ENCODE data around the gene OTUB2.
A peak's percentile ranks its signal among the peaks of the same experiment; 100 is the strongest.

The OTUB2 gene

DNA sequence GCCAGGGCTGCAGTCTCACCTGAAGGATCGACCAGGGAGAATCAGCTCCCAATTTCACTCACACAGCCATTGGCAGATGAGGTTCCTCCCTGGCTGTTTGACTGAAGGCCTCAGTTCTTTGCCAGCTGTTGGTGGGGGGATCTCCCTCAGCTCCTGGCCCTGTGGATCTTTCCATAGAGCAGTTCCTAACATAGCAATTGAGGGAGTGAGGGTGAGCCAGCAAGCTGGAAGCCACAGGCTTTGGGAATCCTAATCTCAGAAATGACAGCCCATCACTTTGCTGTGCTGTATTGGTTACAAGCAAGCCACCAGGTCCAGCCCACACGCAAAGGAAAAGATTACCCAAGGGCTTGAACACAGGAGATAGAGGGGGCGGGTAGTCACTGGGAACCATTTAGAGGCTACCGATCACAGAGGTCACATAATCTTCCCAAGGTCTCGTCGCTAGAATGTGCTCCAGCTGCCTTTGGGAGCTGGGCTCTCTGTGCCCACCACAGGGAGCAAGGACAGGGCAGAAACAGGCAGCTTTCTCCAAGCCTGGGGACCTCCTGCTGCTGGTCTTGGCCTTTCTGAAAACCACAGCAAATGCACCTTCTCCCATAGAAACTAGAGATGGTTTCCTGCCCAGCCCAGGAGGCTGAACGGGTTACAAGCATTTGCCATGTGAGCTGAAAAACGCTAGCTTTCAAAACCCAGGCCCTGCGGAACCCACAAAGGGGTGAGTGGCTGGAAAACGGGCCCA, 4.6 kb upstream of the OTUB2 start:
- peak in 1 of 5 experiments; percentile 61 for DNase-seq

DNA sequence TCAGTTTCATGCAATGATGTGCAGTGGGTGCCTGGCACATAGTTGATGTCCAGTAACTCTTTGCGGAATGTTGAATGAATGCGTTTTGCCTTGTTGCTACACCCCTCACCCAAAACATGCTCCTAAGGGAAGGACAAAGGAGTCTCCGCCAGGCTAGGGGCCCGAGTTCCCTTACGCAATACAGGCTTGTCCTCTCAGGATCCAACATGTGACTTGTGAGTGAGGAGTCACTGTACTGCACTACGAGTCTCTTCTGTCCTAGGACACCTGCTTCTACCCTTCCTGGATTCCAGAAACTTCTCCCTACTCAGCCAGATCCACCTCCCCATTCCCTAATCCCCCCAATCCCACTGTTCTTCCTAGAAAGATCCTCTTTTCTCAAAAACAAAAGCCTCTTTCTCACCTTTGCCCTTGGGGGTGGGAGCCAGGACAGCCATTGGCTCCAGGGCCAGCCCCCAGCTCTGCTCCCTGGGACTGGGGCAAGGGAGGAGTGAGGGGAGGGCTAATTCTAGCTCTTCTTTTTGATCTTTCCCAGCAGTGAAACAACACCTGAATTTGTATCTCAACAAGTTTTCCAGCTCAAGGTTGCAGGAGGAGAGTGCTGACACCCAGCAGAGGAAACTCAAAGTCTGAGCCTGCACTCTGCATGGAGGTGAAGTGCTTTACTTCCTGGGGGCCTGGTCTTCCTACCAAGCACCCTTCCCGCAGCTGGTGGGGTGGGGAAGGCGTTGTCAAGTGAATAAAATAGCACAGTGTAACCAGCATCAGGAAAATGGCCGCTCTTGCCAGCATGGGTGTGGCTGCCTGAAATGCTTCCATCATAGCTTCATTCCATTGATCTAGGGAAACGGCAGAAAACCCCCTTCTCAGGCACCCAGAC, 3.4 kb upstream of the OTUB2 start:
- DNase-seq = no peak

DNA sequence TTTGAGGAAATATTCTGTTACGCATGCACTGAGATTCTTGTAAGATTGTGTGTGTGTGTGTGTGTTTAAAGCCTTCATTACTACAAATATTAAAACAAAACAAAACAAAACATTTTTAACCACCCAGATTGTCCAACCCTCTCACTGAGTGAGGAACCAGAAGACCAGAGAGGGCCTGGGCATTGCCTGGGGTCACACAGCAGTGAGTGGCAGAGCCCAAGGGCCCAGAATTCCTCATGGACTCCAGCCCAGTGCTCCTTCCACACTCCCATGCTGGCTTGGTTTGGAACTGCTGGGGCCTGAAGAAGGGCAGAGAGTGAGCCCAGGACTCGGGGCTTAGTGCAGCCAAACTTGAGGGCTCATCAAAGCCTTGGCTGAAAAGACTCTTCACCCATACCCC, 1.6 kb upstream of the OTUB2 start:
- no peak for DNase-seq

DNA sequence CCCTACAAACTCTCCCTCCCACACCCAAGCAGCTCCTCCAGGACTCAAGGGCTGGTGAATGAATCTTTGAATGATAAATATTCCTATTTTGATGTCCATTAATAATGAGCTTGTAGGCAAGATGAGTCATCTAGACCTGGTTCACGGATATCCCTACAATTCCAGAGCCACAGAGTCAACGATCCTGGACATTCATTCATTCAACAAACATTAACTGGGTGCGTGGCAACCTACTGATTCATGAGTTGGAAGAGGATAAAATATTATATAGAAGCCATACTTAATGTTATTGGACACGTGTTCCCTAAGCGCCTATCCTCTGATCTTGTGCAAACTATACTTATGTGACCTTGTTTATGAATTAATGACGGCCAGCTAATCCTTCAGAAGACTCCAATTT, 420 bp upstream of the OTUB2 start:
- DNase-seq = no peak

DNA sequence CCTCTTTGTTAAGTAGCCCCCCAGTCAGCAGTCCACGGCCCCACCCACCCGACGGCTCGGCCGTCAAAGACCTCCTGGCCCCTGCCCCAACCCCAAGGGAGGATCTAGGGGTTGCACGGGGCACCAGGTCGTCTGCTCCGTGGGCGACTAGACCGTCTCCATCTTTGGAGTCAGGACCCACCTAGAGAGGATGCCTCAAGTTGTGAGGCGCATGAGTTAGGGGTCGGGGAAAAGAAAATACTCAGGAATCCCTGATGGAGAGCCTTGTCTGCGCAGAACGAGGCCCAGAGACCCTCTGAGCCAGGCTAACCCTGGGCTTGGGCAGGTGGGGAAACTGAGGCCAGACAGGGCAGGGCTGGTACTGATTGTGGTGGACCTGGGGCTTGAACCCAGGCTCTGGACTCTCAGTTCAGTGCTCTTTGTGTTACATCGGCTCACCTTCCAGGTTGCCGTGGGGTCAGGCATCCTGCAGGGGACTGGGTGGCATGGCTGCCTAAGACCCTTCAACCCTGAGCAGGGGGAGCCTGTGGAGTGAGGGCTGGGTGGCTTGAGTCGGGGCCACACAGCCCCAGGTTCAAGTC, 839 bp downstream of the OTUB2 start:
- DNase-seq = no peak

DNA sequence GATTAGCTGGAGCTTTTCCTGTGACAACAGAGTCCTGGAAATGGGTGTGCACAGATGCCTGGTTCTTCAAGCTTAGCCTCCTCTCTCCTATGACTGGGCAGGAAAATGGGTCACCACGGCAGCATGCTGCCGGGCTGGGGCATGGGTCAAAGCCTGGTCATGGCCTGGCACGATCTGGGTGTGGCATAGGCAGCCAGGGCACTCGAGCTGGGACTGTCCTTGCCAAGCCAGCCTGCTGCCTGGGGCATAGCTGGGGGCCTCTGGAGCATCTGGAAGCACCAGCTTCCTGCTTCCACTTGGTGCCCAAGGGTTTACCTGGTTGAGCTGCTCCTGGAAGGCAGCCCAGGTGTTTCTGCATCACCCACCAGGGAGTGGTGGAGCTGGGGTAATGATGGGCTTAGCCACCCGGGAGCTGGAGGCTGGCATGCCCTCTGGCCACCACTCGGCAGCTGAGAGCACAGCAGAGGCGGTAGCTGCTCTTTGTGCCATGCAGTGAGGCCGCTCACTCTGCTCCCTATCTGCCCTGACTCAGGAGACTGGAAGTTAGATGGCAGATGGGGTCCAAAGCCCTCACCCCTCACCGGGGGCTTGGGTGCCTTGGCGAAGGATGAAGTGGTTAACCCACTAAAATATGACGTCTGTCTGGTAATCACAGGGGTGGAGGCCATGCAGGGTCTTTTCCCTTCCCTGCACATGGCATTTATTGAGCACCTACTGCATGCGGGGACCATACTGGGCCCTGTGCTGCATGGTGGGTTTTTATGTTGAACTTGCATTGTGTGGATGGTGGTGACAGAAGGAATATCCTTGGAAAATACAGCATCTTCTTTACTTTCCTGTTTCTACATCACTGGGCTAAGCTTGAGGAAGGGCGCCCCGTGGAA, 1.7 kb downstream of the OTUB2 start:
- DNase-seq = no peak

DNA sequence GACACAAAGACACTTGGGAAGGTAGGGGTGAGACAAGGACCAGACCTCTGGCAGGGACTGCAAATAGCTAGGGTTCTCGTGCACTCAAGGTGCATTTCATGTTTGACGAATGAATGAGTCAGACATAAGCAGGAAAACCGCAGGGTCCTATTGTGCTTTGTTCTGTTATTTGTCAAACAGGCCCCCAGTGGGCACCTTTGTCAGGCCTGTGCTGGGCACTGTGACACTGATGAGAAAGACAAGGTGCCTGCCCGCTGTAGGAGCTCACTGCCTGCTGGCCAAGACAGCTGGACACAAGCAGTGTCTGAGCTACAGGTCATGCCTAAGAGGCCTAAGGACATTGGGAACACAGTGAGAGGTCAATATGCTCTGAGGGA, 2.3 kb downstream of the OTUB2 start:
- DNase-seq = peak in 1 of 5 experiments; percentile 79

DNA sequence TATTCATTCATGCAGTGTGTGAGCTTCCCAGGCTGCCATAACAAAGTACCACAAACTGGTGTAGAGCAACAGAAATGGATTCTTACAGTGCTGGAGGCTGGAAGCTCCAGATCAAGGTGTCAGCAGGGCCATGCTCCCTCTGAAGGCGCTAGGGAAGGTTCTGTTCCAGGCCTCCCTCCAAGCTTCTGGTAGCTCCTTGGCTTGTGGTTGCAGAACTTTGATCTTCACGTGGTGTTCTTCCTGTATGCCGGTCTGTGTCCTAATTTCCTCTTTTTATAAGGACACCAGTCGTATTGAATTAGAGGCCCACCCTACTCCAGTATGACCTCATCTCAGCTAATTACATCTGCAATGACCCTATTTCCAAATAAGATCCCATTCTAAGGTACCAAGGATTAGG, 3.1 kb downstream of the OTUB2 start:
- no peak for DNase-seq

DNA sequence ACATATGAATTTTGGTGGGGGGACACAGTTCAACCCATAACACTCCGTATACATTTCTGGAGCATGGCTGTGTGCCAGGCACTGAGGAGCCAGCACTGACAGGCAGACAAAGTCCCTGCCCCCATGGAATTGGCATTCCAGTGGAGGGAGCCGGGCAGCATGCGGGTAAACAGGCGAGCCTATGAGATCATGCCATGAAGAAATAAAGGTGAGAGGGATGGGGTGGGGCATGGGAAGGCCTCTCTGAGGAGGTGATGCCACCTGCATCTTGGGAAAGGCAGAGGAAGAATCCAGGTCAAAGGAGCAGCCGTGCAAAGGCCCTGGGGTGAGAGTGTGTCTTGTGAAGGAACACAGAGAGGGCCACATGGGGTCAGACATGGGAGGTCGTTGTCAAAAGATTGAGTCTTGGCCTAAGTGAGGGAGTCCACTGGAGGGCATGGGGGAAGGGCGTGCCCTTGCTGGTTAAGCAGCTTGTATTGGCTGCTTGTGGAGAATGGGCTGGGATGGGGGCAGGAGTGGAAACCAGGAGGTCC, 3.6 kb downstream of the OTUB2 start:
- no peak for DNase-seq

DNA sequence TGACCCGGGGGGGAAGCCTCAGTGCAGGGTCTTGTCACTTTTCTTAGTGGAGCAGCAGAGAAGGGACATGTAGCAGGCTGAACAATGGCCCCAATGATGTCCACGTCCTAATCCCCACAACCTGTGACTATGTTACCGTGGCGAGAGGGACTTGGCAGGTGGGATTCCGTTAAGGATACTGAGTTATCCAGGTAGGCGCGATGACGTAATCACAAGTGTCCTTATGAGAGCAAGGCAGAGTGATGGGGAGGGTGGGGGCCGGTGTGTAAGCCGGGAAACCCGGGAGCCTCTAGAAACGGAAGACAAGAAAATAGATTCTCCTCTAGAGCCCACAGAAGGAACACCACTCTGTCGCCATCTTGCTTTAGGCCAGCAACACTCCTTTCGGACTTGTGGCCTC, 4.4 kb downstream of the OTUB2 start:
- no peak for DNase-seq

DNA sequence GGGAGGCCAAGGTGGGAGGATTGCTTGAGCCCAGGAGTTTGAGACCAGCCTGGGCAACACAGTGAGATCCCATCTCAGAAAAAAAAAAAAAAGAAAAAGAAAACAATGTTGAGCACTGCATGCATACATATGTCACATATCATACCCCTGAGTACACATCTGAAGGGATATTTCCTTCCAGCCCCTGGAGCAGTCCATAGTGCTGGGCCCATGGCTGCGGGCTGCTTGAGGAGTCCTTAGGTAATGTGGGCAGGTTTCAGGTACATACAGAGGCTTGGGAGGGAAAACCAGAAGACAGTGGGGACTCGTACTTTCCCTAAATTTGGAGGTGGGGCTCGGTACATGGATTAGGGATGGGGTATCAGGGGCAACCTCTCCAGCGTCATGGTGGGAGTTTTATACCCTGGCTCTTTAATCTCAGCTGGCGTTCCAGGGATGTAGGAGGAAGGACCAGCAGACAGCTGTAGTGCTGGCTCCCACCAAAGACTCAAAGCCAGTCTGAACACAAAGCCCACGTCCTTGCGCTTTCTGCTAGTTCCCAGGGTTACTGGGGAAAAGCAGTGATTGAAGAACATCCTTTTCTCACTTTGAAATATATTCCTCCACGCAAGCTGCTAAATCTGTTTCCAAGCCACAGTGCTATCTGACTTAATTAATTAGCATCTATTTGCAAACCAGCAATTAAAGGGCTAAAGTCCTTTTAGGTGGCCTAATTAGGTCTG, 5.2 kb downstream of the OTUB2 start:
- DNase-seq = no peak

DNA sequence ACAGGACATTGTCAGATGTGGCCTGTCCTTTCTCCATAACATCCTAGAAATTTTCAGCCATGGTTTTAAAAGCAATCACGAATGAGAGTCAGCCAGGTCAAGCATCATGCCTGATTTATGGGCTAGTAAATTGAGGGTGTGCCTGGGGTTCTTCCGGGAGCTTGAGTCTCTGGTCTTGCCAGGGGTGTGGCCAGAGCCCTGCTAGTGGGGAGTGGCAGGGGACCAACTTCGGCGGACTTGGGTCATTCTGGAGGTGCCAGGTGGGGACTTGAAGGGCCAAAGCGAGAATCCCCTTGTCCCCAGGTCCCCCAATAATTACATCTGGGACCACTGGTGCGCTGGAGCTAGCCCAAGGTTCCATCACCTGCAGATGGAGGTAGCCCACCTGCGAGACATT, 5.7 kb downstream of the OTUB2 start:
- no peak for DNase-seq

DNA sequence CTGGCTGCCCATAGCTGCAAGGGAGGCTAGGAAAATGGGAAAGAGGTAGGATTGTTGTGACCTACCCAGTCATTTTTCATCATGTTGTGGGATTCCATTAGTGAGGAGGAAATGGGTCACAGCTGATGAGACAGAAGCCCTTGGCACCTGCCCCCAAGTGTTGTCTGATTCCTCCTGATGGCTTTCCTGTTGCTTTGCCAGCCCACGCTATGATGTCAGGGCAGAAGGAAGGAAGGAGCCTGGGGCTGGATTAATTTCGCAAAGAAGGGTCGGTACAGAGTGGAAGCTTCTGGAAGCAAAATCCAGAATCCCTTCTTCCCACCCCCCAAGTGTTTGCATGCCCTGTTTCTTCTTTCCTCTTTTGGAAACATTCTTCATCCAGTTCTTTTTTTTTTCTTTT, 8.7 kb downstream of the OTUB2 start:
- DNase-seq = no peak

DNA sequence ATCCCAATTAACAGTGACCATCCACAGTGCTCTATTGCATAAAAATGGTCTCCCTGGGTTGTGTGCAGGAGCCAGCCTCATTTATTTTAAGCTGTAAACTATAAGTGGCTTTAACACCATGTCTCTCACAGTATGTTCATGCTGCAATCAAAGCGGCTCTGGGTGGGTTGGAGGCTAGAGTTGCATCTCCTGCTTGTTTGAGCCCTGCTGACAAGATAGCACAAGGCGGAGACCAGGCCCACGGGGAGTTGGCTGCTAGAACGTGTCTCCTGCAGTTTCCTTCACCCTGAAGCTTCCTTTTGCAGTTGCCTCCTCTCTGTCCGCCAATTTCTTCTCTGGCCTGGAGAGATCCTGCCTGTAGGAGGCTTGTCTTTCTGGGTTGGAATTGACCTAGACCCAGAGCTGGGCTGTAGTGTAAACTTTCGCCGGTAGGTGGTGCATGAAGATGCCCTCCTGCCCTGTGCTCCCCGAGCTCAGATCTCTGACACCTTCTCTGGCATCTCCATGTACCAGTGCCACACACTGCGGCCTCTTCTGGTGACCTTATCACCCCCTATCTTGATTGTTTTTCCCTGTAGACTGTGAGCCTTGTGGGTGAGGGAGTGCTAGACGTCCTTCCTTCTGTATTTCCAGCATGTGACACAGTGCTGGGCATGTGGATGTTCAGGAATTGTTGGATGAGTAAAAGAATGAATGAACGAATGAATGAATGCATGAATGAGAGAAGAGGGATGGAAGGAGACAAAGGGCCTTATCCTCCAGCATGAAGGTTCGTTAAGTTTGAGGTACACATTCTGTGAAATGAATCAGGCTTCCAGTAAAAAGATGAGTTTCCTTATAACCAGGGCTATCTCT, 10.4 kb downstream of the OTUB2 start:
- DNase-seq = peak; percentile 41 to 80 (median 59)

DNA sequence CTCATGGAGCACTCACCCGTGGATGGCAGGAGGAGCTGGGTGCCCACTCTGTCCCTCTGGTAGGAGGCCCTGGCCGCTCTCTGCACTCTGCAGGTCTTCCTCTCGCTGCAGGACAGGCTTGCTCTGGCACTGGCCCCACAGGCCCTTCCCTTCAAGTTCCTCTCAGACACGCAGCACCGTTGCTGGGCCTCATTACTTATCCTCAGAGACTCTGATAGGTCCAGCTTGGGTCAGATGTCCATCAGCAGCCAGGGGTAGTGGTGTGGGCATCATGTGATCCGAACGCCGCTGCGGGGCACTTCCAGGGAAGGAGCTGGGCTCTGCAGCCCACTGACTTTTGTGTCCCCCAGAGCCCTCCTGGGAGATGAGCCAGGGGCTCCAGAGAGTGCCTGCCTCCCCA, 11.8 kb downstream of the OTUB2 start:
- DNase-seq = no peak

DNA sequence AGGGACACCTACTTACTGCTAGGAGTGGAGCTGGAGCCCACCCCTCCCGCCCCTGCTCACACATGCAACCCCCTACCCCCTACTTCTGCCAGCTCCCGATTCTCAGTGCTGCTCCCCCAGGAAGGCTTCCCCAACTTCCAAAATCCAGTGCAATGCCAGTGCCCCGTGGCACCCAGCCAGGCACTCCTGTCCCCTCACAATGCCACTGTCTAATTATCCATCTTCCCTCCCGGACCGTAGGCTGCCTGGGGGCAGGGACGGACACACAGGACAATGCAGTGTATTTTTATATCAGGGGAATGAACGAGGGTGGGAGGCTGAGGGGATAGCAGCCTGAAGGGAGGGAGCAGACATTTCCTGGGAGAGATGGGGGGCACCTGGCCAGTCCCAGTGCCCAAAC, 12.4 kb downstream of the OTUB2 start:
- no peak for DNase-seq

DNA sequence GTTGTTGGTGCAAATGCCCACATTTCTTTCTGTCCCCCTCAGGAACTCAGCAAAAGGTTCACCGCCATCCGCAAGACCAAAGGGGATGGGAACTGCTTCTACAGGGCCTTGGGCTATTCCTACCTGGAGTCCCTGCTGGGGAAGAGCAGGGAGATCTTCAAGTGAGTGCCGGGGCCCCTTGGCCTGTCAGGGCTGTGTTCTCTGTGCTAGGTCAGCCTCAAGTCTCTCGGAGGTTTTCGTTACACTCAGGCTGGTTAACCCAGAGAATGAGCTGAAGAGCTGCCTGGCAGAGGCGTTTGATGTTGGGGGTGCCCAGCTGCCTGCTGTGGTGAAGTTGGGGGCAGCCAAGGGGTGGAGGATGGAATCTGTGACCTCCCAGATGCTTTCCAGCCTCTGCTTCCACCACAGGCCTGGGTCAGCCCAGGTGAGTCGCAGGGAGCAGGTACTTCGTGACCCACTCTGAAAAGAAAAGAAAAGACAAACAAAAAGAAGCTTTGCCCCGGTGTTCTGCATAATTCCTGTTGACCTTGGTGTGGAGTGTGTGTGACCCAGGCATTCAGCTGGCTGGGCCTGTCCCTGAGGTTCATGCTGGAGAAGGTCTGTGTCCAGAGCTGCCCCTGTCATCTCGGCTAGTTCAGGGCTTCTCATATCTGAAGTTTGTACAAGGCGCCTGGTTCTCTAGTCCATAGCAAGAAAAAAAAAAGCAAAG, 12.9 kb downstream of the OTUB2 start:
- no peak for DNase-seq

DNA sequence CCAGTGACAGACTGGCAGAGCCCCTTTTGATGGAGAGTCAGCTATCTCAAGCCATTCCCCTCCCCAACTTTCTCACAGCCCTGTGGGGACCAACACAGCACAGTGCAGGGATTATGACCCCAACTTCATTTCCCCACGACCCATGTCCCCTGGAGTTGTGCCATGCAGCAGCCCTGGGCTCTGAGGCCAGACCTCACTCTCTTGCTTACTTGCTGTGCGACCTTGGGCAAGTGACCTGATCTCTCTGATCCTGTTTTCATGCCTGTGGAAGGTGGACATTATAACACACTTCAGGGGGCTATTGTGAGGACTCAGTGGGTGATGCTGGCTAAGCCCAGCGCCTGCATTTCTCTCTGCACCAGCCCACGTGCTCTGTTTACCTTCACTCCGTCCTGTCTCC, 14.1 kb downstream of the OTUB2 start:
- DNase-seq = no peak

DNA sequence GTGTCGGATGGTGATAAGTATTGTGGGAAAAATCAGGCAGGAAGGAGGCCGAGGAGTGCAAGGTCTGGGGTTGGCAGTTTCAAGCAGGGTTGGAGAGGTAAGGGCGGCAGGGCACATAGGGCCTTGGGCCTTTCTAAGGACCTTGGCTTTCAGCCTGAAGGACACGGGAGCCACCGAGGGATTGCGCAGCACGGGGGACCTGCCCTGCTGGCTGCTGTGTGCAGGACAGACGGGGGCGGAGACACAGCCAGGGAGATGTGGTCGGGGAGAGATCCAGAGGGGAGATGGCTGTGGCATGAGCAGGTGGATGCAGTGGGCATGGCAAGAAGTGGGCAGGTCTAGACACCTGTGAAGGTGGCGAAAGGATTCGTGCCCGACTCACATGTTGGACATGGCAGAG, 14.7 kb downstream of the OTUB2 start:
- DNase-seq = no peak
